Activated B cell treated with CpG ODN at 0.5 μM for 24 hours (primary cell): ENCODE results near the gene LEP. TPM values are rescaled to one million over a fixed set of nuclear protein-coding genes. Genes with fewer than 3 reads are reported as not detected.

Experiments
- ATAC-seq: fragments of 200-7000 bp; cut with Tn5 transposase; one replicate; pipeline ENCODE4 v1.10.0; 2021; ENCODE audit warnings: low read depth, mild to moderate bottlenecking, moderate library complexity
- CTCF ChIA-PET: fragments of 350-600 bp; sonication (Branson Sonifier 250); formaldehyde crosslinking; loops from one replicate; lab custom pipeline; 2021; ENCODE audit warnings: antibody characterized with exemption; lab: Charles Lee
- POLR2A ChIA-PET: fragments of 350-600 bp; sonication (Branson Sonifier 250); formaldehyde crosslinking; loops from one replicate; lab custom pipeline; 2021; ENCODE audit warnings: antibody characterized with exemption; lab: Charles Lee
- DNase-seq: peaks from one replicate; pipeline ENCODE4 v3.0.0; 2022
- H3K27ac Mint-ChIP-seq: one replicate; pipeline ENCODE4 v1.8.0; 2020; ENCODE audit warnings: mixed read lengths
- H3K27me3 Mint-ChIP-seq: one replicate; pipeline ENCODE4 v1.8.0; 2021; ENCODE audit warnings: mixed read lengths
- H3K36me3 Mint-ChIP-seq: one replicate; pipeline ENCODE4 v1.8.0; 2021; ENCODE audit warnings: low read depth, mixed read lengths
- H3K4me1 Mint-ChIP-seq: one replicate; pipeline ENCODE4 v1.8.0; 2021; ENCODE audit warnings: mixed read lengths
- H3K4me3 Mint-ChIP-seq: one replicate; pipeline ENCODE4 v1.8.0; 2020; ENCODE audit warnings: mild to moderate bottlenecking, mixed read lengths
- H3K9me3 Mint-ChIP-seq: one replicate; pipeline ENCODE4 v1.8.0; 2020; ENCODE audit warnings: mixed read lengths
- intact Hi-C: fragments of 100-400 bp; cut with micrococcal nuclease; formaldehyde crosslinking; loops from one replicate; pipeline ENCODE4 v1.15.1; 2024
- total RNA-seq: library from RNA; stranded (reverse); gene quantifications from 2 replicates; pipeline ENCODE4 v1.2.3, GENCODE V29; 2022
- TF ChIP-seq, protein P1 (sequence below): fragments of 200-600 bp; IDR thresholded peaks from one replicate; pipeline ENCODE4 v1.8.0; 2022; ENCODE audit warnings: antibody characterized with exemption, mild to moderate bottlenecking

LEP gene
- total RNA-seq, 1 donor from 2014 or later = not detected

DNA sequence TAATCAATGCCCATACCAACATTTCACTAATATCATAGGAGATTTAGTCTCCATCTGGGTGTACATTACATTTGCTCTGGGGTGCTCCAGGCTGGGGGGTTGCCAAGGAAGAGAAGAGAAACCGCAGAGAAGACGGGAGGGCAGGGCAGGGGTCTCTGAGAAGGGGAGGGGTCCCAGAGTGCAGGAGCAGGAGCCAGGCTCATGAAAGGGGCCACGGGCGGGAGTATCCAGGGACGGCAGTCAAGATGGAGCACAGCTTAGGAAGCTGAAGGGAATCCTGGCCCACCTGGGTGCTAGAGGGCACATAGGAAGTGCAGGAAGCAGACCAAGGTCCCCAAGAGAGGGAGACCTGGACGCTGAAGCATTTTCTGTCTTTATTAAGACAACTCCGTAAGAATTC is 2.2 kb downstream of the LEP start:
- ATAC-seq (no peak), DNase-seq (no peak)
- TF ChIP-seq, protein P1, sequence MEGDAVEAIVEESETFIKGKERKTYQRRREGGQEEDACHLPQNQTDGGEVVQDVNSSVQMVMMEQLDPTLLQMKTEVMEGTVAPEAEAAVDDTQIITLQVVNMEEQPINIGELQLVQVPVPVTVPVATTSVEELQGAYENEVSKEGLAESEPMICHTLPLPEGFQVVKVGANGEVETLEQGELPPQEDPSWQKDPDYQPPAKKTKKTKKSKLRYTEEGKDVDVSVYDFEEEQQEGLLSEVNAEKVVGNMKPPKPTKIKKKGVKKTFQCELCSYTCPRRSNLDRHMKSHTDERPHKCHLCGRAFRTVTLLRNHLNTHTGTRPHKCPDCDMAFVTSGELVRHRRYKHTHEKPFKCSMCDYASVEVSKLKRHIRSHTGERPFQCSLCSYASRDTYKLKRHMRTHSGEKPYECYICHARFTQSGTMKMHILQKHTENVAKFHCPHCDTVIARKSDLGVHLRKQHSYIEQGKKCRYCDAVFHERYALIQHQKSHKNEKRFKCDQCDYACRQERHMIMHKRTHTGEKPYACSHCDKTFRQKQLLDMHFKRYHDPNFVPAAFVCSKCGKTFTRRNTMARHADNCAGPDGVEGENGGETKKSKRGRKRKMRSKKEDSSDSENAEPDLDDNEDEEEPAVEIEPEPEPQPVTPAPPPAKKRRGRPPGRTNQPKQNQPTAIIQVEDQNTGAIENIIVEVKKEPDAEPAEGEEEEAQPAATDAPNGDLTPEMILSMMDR = no peak
- Mint-ChIP-seq H3K27ac (no peak overlapping the region), H3K4me3 (no peak overlapping the region), H3K36me3 (no peaks in the 10 kb centered on the region), H3K4me1 (no peaks in the 10 kb centered on the region), H3K27me3 (peaks cover 27% of the 10 kb centered on the region), H3K9me3 (peaks cover 5% of the 10 kb centered on the region)
- CTCF ChIA-PET = no interaction called here
- intact Hi-C loops = no loop called here
- POLR2A ChIA-PET = no interaction called here

DNA sequence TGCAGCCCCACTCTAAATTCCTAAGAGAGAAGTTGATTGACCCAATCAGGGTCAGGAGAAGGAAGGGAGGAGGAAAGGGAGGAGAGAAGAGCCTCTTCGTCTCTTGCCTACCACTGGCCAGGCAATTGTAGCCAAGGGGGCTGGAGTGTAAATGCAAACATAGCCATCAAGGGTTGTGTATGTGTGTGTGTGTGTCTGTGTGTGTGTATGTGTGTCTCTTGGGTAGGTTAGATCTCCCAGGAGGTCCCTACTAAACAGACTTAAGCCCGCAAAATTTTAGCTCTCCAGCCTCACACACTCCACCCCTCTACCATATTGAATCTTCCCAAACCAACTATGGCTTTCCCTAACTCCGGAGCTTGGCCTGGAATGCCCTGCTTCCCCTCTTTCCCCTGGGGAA is 3.8 kb downstream of the LEP start:
- DNase-seq (no peak), ATAC-seq (no peak)
- H3K9me3 Mint-ChIP-seq = no peaks in the 10 kb centered on the region
- no peak overlapping the region for H3K27ac Mint-ChIP-seq
- intact Hi-C loops = no loop called here
- POLR2A ChIA-PET = no interaction called here
- no peaks in the 10 kb centered on the region for H3K36me3 Mint-ChIP-seq
- H3K27me3 Mint-ChIP-seq = peaks cover 26% of the 10 kb centered on the region
- H3K4me3 Mint-ChIP-seq = no peak overlapping the region
- TF ChIP-seq, protein P1 = no peak
- H3K4me1 Mint-ChIP-seq = no peaks in the 10 kb centered on the region
- CTCF ChIA-PET = no interaction called here

DNA sequence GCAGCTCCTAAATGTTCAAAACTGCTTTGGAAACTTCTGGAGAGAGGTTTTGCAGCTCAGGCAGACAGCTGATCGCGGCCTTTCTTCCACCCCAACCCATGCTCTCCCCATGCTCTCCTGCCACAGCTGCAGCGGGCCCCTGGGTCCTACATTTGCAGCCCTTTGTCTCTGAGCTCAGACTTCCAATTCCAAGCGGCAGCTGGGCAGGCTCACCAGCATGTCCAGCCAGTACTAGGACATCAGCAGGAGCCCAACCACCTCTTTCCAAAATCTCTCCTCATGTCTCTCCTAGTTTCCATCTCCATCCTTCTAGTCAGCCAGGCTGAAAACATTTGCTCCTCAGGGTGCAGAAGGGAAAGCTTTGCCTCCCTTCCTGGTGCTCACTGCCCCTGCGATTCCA is 6.0 kb downstream of the LEP start:
- DNase-seq = no peak
- Mint-ChIP-seq H3K27me3 (peaks cover 18% of the 10 kb centered on the region), H3K4me1 (no peaks in the 10 kb centered on the region), H3K9me3 (no peaks in the 10 kb centered on the region), H3K36me3 (no peaks in the 10 kb centered on the region), H3K27ac (no peak overlapping the region), H3K4me3 (no peak overlapping the region)
- ATAC-seq = no peak
- TF ChIP-seq, protein P1 = no peak
- intact Hi-C loops = no loop called here
- POLR2A ChIA-PET = no interaction called here
- CTCF ChIA-PET = no interaction called here

DNA sequence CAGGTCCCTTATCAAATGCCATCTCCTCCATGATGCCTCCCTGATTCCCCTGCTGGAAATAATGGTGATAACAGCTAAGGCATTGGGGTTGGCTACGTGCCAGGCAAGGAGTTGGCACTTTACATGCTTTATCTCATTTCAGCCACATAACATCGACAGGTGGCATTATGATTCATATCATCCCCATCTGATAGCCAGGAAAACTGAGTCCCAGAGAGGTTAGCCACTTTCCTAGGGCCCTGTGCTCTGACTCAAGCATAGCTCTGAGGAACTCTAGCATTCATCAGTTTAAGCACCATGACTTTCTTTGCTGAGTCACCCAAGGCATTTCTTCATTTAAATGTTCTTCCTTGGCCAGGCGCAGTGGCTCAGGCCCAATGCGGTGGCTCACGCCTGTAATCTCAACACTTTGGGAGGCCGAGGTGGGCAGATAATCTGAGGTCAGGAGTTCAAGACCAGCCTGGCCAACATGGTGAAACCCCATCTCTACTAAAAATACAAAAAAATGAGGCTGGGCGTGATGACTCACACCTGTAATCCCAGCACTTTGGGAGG is 6.6 kb downstream of the LEP start:
- H3K4me1 Mint-ChIP-seq = no peaks in the 10 kb centered on the region
- peaks cover 14% of the 10 kb centered on the region for H3K27me3 Mint-ChIP-seq
- intact Hi-C loops = no loop called here
- POLR2A ChIA-PET = no interaction called here
- H3K36me3 Mint-ChIP-seq = no peaks in the 10 kb centered on the region
- DNase-seq (no peak), ATAC-seq (no peak)
- H3K4me3 Mint-ChIP-seq = no peak overlapping the region
- H3K27ac Mint-ChIP-seq = no peak overlapping the region
- no peaks in the 10 kb centered on the region for H3K9me3 Mint-ChIP-seq
- CTCF ChIA-PET = no interaction called here
- TF ChIP-seq, protein P1 = no peak

DNA sequence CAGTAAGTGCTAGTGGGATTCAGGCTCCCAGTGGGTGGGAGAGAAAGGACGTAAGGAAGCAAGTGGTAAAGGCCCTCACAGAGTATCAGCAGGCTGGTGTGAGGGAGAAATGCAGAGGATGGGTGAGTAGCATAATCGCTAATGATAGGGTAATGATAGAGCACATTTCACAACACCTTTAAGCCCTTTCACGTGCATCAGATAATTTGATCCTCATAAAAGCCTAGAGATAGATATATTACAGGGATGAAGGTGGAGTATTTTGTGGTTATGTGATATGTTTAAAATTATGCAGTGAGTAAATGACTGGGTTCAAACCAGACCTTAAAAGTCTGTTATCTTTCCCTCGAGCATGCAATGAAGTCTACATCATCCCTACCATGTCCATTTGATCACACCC is 10.3 kb downstream of the LEP start:
- Mint-ChIP-seq H3K27me3 (peaks cover 15% of the 10 kb centered on the region), H3K9me3 (no peaks in the 10 kb centered on the region), H3K27ac (no peak overlapping the region), H3K4me1 (no peaks in the 10 kb centered on the region), H3K4me3 (no peak overlapping the region), H3K36me3 (no peaks in the 10 kb centered on the region)
- TF ChIP-seq, protein P1 = no peak
- POLR2A ChIA-PET = no interaction called here
- CTCF ChIA-PET = no interaction called here
- no peak for DNase-seq
- intact Hi-C loops = no loop called here
- ATAC-seq = no peak
